ENCODE results near the gene NAXD.

DNA sequence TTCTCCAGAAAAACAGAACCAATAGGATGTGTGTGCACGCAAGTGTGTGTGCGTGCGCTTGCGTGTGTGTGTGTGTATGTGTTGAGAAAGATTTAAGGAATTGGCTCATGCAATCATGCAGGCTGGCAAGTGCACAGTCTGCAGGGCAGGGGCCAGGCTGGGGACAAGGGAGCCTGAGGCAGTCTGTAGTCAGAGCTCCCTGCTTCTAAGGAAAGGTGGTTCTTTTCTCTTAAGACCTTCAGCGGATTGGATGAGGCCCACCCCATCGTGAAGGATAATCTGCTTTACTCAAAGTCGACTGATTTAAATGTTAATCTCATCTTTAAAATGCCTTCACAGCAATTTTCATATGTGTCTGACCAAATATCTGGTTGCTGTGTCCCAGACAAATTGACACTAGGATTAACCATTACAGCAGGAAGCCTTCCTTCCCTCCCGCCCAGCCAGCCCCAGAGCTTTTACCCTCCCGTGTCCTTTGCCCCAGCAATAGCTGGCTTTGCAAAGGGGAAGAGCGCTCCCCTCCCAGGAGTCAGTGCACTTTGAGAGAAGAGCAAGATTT is 15.0 kb upstream of the NAXD start:
- no peak for TF ChIP-seq ZNF530 (tag by site-specific recombination; IDR thresholded peaks at IDR 0.05; ENCODE audit: low read depth)
- TF ChIP-seq, protein P1, sequence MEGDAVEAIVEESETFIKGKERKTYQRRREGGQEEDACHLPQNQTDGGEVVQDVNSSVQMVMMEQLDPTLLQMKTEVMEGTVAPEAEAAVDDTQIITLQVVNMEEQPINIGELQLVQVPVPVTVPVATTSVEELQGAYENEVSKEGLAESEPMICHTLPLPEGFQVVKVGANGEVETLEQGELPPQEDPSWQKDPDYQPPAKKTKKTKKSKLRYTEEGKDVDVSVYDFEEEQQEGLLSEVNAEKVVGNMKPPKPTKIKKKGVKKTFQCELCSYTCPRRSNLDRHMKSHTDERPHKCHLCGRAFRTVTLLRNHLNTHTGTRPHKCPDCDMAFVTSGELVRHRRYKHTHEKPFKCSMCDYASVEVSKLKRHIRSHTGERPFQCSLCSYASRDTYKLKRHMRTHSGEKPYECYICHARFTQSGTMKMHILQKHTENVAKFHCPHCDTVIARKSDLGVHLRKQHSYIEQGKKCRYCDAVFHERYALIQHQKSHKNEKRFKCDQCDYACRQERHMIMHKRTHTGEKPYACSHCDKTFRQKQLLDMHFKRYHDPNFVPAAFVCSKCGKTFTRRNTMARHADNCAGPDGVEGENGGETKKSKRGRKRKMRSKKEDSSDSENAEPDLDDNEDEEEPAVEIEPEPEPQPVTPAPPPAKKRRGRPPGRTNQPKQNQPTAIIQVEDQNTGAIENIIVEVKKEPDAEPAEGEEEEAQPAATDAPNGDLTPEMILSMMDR (tag by site-specific recombination; IDR thresholded peaks at IDR 0.05) = no peak
